Osteocyte (in vitro differentiated cells): Measurements from ENCODE around the gene MAPKAPK3. TPM values are rescaled to one million over a fixed set of nuclear protein-coding genes. Genes with fewer than 3 reads are reported as not detected.

Experiments used
- DNase-seq: peaks from one replicate; pipeline ENCODE4 v3.0.0; 2021; ENCODE audit warnings: mixed read lengths; ENCODE audit not compliant: unreplicated experiment; ENCODE audit errors: extremely low spot score
- H3K27ac Mint-ChIP-seq: one replicate; pipeline ENCODE4 v1.8.0; 2021; ENCODE audit warnings: mild to moderate bottlenecking, mixed read lengths; ENCODE audit not compliant: unreplicated experiment
- H3K27me3 Mint-ChIP-seq: one replicate; pipeline ENCODE4 v1.8.0; 2021; ENCODE audit warnings: mixed read lengths; ENCODE audit not compliant: unreplicated experiment
- H3K36me3 Mint-ChIP-seq: one replicate; pipeline ENCODE4 v1.8.0; 2021; ENCODE audit warnings: mixed read lengths; ENCODE audit not compliant: unreplicated experiment
- H3K4me1 Mint-ChIP-seq: one replicate; pipeline ENCODE4 v1.8.0; 2021; ENCODE audit warnings: mixed read lengths; ENCODE audit not compliant: unreplicated experiment
- H3K4me3 Mint-ChIP-seq: one replicate; pipeline ENCODE4 v1.8.0; 2021; ENCODE audit warnings: mild to moderate bottlenecking, moderate library complexity, mixed read lengths; ENCODE audit not compliant: unreplicated experiment
- H3K9me3 Mint-ChIP-seq: one replicate; pipeline ENCODE4 v1.8.0; 2021; ENCODE audit warnings: mixed read lengths; ENCODE audit not compliant: unreplicated experiment
- total RNA-seq: library from RNA; stranded (reverse); gene quantifications from 2 replicates; pipeline ENCODE4 v1.2.1, GENCODE V29; 2021
- TF ChIP-seq, protein P1 (sequence below): fragments of 200-600 bp; sonication (generic); IDR thresholded peaks from 2 replicates; pipeline ENCODE4 v1.5.0; 2021; ENCODE audit warnings: antibody characterized with exemption, mild to moderate bottlenecking, moderate library complexity

The MAPKAPK3 gene
- total RNA-seq, 1 donor from 2014 or later: 24.8 TPM

DNA sequence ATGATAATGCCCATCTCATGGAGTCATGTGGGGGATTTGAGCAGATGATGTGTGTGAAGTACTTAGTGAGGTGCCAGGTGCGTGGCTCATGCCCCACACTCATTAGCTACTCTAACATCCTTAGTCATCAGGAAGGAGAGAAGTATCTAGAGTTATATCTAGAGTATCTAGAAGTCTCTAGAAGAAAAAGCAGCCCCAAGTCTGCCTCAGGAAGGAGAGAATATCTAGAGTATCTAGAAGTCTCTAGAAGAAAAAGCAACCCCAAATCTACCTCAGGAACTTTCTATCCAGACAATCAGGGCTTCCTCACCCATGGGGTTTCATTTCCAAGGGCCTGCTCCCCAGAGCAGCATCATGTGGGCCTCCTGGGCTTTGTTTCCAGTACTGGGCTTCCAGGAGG, 33.1 kb downstream of the MAPKAPK3 start:
- H3K27ac Mint-ChIP-seq: no peak overlapping the region
- DNase-seq: no peak
- no peaks in the 10 kb centered on the region for H3K27me3 Mint-ChIP-seq
- H3K4me1 Mint-ChIP-seq: peaks cover 4% of the 10 kb centered on the region
- TF ChIP-seq, protein P1, sequence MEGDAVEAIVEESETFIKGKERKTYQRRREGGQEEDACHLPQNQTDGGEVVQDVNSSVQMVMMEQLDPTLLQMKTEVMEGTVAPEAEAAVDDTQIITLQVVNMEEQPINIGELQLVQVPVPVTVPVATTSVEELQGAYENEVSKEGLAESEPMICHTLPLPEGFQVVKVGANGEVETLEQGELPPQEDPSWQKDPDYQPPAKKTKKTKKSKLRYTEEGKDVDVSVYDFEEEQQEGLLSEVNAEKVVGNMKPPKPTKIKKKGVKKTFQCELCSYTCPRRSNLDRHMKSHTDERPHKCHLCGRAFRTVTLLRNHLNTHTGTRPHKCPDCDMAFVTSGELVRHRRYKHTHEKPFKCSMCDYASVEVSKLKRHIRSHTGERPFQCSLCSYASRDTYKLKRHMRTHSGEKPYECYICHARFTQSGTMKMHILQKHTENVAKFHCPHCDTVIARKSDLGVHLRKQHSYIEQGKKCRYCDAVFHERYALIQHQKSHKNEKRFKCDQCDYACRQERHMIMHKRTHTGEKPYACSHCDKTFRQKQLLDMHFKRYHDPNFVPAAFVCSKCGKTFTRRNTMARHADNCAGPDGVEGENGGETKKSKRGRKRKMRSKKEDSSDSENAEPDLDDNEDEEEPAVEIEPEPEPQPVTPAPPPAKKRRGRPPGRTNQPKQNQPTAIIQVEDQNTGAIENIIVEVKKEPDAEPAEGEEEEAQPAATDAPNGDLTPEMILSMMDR: no peak
- H3K36me3 Mint-ChIP-seq: no peaks in the 10 kb centered on the region
- no peaks in the 10 kb centered on the region for H3K9me3 Mint-ChIP-seq
- no peak overlapping the region for H3K4me3 Mint-ChIP-seq

DNA sequence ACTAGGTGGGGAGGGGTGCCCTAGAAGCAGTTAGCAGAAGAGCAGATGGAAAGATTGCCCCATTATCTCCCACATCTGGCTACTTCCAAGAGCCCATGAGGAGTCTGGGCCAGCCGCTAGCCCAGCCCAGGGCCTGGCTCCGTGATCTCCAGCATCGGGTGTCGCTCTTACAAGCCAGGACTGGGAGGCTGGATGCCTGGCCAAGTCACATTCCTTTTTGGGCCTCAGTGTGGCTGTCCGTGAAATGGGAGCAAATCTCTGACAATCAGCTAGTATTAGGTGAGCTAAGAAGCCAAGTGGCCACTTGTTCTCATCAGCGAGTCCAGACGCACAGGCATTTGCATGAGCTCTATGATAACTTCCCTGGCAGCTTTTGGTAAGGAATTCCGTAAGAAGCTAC, 34.5 kb downstream of the MAPKAPK3 start:
- DNase-seq: no peak
- TF ChIP-seq, protein P1: no peak
- no peaks in the 10 kb centered on the region for H3K27me3 Mint-ChIP-seq
- no peaks in the 10 kb centered on the region for H3K36me3 Mint-ChIP-seq
- no peaks in the 10 kb centered on the region for H3K9me3 Mint-ChIP-seq
- peaks cover 4% of the 10 kb centered on the region for H3K4me1 Mint-ChIP-seq
- no peak overlapping the region for H3K4me3 Mint-ChIP-seq
- H3K27ac Mint-ChIP-seq: no peak overlapping the region

DNA sequence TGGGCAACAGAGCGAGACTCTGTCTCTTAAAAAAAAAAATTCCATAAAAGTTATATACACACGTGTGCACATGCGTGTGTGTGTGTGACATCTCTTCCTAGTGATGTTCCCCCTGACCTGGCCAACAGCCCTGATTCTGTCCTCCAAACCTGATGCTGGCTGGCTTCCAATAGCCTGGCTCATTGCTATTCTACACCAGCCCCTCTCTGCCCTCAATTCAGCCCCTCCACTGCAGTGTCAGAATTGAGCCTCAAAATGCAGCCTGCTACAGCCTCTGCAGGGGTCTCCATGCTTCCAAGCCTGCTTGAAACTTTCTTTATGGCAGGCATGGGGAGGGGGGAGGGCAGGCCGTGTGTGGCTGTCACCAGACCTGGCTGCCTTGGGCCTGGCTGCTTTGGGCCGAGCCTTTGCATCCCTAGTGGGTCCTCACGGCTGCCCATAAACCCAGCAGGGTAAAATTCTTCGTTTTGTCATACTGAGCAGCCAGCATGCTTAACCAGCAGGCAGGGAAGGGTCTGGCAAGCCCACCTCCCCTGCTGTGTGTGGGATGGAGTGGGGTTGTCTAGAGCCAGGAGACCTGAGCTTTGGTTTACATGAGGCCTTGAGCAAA, 35.1 kb downstream of the MAPKAPK3 start:
- TF ChIP-seq, protein P1: no peak
- H3K27ac Mint-ChIP-seq: no peak overlapping the region
- H3K4me1 Mint-ChIP-seq: peaks cover 4% of the 10 kb centered on the region
- H3K27me3 Mint-ChIP-seq: no peaks in the 10 kb centered on the region
- DNase-seq: no peak
- no peaks in the 10 kb centered on the region for H3K9me3 Mint-ChIP-seq
- H3K36me3 Mint-ChIP-seq: no peaks in the 10 kb centered on the region
- H3K4me3 Mint-ChIP-seq: no peak overlapping the region

DNA sequence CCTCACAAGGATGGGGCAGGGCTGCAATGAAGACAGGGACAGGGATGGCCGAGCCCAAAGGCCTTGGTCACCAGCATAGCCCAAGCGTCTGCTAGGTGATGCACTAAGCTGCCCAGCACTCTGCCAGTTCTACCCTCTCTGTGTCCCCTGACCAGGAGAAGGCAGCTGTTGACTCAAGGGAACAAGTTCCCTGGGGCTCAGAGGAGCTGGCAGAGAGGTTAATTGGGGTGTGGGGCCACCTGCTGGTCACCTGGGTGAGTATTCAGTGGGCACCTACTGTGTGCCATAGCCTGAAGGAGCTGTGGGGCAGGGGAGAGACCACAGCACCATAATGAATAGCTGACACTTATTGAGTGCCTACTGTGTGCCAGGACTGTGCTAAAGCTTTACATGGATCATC, 35.8 kb downstream of the MAPKAPK3 start:
- H3K27me3 Mint-ChIP-seq: no peaks in the 10 kb centered on the region
- DNase-seq: no peak
- TF ChIP-seq, protein P1: peak; percentile 37
- H3K27ac Mint-ChIP-seq: no peak overlapping the region
- H3K4me3 Mint-ChIP-seq: no peak overlapping the region
- peaks cover 4% of the 10 kb centered on the region for H3K4me1 Mint-ChIP-seq
- H3K9me3 Mint-ChIP-seq: no peaks in the 10 kb centered on the region
- H3K36me3 Mint-ChIP-seq: no peaks in the 10 kb centered on the region

DNA sequence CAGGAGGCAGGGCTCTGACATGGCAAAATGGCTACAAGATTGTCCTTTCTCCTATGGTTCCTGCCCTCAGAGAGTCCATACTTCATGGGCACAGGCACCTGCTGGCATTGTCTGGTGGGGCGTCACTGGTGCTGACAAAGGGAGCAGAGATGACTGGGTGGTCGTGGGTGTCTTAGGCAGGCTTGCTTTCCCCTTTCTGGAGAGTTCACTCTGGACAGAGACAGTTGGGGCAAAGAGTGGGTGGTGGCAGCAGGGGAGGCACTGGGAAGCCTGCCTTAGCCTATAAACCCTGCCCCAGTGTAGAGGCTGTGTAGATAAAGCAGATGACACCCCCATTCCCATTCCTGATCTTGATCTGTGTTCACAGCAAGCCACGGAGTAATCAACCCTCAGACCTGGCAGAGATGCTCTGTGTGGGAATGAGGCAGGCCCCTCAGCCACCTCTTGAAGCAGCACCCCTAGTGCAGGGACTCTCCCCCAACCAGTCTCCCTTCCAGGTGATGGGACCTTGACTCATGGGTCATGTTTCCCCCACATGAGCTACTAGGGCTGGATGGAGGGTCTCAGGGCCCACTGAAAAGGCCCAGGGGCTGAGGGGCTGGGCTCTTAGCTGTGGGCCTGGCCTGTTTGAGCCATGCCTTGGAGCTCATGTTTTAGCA, 37.1 kb downstream of the MAPKAPK3 start:
- Mint-ChIP-seq H3K27ac (no peak overlapping the region), H3K4me1 (peaks cover 4% of the 10 kb centered on the region), H3K4me3 (no peak overlapping the region), H3K27me3 (no peaks in the 10 kb centered on the region), H3K36me3 (no peaks in the 10 kb centered on the region), H3K9me3 (no peaks in the 10 kb centered on the region)
- TF ChIP-seq, protein P1: no peak
- no peak for DNase-seq
